Measurements from ENCODE around the gene BORCS6. TPM values are rescaled to one million over a fixed set of nuclear protein-coding genes. Genes with fewer than 3 reads are reported as not detected.

The BORCS6 gene
- total RNA-seq, 1 experiment from 2014 or later = 6.8 TPM

GRCh38 chr17:8210761-8211458 is 20.9 kb upstream of the BORCS6 start:
- no peak for DNase-seq (ENCODE audit: low read depth)

GRCh38 chr17:8209907-8210760 is 20.2 kb upstream of the BORCS6 start, which contains the start of gene AURKB:
Gene AURKB (minus strand): TSS chr17:8210575. CDS start chr17:8210224, 351 bp downstream.
- peak; percentile 98 for DNase-seq (ENCODE audit: low read depth)

GRCh38 chr17:8206536-8206935 is 16.6 kb upstream of the BORCS6 start:
- no peak for DNase-seq (ENCODE audit: low read depth)

- no peak for DNase-seq (ENCODE audit: low read depth)
Measured at GRCh38 chr17:8204761-8205555, 15.0 kb upstream of the BORCS6 start.

- DNase-seq (ENCODE audit: low read depth) = peak; percentile 62
Measured at GRCh38 chr17:8192070-8192815, 2.3 kb upstream of the BORCS6 start.

GRCh38 chr17:8190506-8190905 is 526 bp upstream of the BORCS6 start:
- DNase-seq (ENCODE audit: low read depth) = no peak

- no peak for DNase-seq (ENCODE audit: low read depth)
Measured at GRCh38 chr17:8189041-8189710, 804 bp downstream of the BORCS6 start.

- no peak for DNase-seq (ENCODE audit: low read depth)
Measured at GRCh38 chr17:8188263-8188839, 1.6 kb downstream of the BORCS6 start.

- DNase-seq (ENCODE audit: low read depth) = peak; percentile 99
Measured at GRCh38 chr17:8187517-8188262, 2.3 kb downstream of the BORCS6 start.

GRCh38 chr17:8186787-8187516 is 3.0 kb downstream of the BORCS6 start:
- DNase-seq (ENCODE audit: low read depth) = peak; percentile 92

- DNase-seq (ENCODE audit: low read depth) = no peak
Measured at GRCh38 chr17:8186446-8186786, 3.6 kb downstream of the BORCS6 start.

- peak; percentile 72 for DNase-seq (ENCODE audit: low read depth)
Measured at GRCh38 chr17:8185582-8186445, 4.2 kb downstream of the BORCS6 start.

GRCh38 chr17:8176998-8177731 is 12.8 kb downstream of the BORCS6 start:
- DNase-seq (ENCODE audit: low read depth) = no peak

- DNase-seq (ENCODE audit: low read depth) = peak; percentile 88
Measured at GRCh38 chr17:8176197-8176940, 13.6 kb downstream of the BORCS6 start, which contains the start of gene TMEM107. Gene TMEM107 (minus strand): TSS chr17:8176380. CDS start chr17:8176286, 94 bp downstream.

- DNase-seq (ENCODE audit: low read depth) = peak; percentile 39
Measured at GRCh38 chr17:8175795-8176196, 14.2 kb downstream of the BORCS6 start.

- peak; percentile 52 for DNase-seq (ENCODE audit: low read depth)
Measured at GRCh38 chr17:8173871-8174322, 16.1 kb downstream of the BORCS6 start.

Measured in M059J (cell line).